HG03103 (cell line): Measurements from ENCODE around the gene RALGPS1.

Experiments used
- ATAC-seq: cut with Tn5 transposase; IDR thresholded peaks from one replicate; pipeline ENCODE4 v1.9.1; 2021; ENCODE audit warnings: low read depth; ENCODE audit not compliant: unreplicated experiment

RALGPS1 gene

DNA sequence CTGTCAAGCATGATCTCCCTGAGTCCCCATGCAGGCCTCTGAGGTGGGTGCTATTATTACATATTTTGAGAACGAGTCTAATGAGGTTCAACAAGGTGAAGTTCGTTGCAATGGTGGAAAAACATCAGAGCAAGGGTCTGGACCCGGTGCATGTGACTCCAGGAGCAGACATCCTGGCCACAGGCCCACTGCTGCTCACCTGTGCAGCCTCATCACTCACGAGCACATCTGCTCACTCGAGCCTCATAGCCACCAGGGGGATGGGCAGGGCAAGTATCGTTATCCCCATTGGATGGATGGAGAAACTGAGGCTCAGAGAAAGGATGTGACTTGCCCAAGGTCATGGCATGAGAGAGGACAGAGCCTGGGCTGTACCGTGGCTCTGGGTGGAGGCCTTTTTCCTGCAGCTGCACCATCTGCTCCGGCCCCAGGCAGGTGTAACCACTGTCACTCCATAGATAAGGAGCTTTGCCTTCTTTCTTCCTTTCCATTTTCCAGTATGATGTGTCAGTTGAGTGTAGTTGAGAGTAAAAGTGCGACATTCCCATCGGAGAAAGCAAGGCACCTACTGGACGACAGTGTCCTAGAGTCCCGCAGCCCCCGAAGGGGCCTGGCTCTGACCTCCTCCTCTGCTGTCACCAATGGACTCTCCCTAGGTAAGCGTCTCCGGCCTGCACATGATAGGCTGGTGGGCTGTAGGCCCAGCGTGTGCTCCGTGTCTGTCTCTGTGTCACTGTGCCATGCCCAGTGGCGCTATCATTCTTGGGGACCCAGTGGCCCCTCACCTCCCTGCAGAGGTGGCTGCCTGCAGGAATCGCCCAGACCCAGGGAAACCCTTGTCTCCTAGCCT lies 281.6 kb downstream of the RALGPS1 start:
- ATAC-seq: no peak

DNA sequence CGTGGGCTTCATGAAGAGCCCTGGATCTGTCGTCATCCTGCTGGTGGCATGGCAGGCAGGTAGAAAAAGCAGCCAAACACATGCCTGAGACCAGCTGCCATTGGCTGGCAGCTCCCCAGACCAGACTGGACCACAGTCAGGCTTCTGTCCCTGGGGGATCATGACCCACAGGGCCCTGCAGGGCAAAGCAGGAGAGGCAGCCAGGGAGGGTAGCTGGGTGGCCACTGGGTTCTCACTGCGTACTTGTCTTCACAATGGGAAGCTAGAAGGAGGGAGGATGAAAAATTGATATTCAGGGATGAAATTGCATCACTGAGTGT lies 282.2 kb downstream of the RALGPS1 start:
- ATAC-seq: no peak

DNA sequence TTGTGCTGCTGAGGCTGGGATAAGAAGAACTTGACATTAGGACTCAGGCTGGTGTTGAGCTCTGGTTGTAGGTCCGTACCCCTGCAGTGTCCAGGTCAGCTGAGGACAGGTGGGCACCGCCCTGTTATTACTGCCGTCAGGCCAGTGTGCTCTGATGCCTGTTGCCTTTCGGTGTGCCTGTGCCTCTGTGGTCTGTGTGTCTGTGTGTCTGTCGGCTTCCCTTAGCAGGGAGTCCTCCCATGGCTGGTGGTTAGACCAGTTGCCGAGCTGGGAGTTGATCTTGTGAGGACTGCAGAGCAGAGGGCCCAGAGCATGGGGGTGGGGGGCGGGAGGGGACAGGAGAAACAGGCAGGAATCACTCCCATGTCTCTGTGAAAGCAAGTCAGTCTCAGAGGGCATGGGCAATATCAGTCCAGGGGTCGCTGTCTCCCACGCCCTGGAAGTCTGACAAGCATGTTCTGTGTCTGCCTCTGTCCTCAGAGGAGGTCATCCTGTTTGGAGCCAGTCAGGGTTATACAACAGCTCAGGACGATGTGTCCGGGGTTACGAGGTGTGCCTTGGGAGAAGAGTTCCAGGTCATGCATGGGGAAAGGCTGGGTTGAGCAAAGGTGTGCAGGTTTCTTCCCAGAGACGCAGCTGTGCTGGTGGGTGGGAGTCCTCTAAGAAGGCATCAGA lies 282.7 kb downstream of the RALGPS1 start:
- no peak for ATAC-seq

DNA sequence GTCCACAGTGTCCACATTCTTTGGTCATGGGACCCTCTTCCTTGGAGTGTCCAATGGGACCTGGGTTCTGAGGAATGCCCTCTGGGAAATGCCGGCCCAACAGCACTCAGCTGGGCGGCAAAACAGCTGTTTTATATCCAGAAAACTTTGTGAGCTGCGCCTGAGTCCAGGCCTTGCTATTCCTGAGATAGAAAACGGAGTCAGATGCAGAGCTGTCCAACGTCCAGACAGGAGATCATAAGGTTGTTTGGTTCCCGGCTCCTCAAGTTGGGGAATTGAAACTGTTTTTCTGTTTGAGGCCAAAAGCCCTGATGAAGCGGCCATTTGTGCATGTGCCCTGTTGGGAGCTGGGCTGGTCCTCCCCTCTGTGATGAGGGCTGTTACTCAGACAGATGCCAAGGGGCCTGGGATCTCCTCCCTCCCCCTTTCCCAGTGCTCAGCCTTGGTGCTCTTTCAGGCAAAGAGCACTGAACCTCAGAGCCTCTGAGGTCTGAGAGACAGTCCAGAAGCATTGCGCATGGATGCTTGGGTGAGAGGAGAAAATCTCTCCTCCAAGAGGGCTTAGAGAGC lies 283.4 kb downstream of the RALGPS1 start:
- ATAC-seq: no peak

DNA sequence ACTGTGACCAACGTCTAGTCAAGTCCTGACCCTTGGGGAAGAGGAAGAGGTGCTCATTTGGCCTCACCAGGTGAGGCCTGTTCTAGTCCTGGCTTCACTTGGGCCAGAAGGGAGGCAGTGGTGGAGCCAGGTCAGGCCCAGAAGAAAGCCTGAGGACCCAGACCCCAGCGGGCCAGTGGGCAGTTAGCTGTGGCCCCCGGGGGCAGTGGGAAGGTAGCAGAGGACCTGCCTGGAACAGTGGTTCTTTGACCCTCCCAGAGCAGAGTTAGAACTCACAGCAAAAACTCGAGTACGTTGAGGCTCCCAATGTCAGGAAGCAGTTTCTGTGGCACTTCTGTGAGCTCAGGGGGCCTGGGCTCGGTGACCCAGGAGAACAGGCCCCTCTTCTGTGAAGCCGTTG lies 284.0 kb downstream of the RALGPS1 start:
- no peak for ATAC-seq

DNA sequence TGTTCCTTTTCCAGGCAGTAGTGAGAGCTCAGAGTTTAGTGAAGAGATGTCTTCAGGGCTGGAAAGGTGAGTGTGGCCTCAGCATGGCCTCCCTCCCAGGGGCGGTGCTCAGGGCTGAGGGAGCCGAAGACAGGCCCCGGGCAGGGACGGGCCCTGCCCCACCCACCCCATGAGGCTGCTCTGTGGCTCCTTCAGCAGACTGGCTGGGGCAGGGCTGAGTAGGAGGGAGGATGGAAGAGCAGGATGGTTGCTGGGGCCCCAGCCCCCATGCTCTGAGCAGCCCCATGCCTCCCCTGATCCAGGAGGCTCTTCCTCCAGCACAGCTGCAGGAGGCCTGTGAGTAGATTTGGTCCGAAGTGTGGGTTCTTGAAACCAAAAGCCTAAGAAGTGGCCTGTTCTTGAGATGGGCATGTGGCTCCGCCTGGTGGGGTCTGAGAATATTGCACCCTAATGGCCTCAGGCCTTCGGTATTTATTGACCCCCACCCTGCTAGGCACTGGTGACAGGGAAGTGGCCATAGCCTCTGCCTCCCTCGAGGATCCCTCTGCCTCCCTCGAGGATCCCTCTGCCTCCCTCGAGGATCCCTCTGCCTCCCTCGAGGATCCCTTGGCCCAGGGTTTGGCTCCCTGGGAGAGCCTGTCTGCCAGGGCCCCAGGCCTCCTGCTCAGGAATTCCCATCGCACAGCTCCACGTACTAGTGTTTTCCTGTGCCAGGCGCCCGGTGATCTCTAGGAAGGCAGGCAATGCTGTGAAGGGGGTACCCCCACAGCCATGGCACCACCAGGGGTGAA lies 284.6 kb downstream of the RALGPS1 start:
- ATAC-seq: no peak

DNA sequence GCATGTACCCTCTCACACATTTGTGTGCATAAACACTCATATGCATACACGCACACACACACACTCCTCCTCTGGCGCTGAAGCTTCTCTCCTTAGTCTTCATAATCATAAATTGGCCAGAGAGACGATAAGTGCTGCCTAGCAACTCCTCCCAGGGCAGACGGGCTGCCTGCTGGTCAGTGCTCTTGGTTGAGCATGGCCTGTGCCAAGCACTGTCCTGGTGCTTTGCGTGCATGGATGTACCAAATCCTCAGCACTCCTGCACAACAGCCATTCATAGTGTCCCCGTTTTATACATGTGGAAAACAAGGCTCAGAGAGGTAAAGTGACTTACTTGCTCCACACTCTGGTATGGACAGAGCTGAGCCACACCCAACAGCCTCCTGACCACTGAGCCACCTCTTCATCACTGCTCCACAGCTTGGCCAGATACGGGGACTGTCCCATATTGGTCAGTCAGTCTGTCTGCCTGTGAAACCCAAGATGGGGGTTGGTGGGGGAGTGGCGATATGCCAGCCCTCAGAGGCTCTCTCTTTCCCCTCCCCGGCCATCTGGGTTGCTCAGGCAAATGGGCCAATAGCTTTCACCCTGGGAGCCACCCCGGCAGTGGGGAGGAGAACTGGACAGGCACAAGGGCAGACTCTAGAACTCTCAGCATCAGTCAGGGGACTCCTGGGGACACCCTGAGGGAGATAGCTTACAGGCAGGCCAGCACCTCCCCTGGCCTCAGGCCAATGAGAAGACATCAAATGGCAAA lies 285.7 kb downstream of the RALGPS1 start:
- ATAC-seq: no peak

DNA sequence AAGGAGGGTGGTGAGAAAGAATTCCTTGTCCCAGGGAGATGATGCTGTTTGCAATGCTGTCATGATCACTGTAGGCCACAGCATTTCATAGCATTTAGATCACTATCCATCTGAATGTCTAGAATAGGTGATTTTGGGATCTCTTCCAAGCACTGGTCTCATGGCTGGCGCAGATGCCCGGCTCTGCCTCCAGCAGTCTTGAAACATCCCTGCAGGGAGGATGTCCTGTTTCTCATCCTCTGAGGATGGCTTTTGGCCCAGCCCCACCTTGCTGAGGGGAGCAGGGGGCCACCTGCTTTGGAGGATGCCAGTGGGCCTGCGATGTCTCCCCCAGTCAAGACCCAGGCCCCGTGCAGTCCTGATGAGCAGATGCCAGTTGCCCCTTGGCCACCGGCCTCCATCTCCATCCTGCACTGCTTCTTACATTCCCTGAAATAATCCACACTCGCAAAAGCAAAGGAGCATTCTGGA lies 286.5 kb downstream of the RALGPS1 start:
- no peak for ATAC-seq

DNA sequence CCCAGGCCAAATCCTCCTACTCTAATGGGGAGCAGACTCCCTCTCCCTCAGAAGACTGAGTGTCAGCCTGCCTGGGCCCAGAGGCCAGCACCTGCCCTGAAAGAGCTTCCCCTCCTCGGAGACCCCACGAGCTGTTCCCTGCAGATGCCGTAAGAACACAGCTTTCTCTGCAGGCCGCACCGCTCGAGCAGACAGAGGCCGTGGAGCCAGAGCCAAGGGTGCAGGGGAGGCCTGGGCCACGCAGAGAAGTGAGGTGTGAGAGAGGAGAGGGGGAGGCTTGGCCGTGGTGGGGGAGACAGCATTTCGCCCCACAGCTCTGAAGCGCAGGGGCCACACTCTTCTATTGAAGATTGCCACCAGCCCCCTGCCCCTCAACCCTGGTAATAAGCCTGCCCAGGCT lies 287.1 kb downstream of the RALGPS1 start:
- no peak for ATAC-seq

DNA sequence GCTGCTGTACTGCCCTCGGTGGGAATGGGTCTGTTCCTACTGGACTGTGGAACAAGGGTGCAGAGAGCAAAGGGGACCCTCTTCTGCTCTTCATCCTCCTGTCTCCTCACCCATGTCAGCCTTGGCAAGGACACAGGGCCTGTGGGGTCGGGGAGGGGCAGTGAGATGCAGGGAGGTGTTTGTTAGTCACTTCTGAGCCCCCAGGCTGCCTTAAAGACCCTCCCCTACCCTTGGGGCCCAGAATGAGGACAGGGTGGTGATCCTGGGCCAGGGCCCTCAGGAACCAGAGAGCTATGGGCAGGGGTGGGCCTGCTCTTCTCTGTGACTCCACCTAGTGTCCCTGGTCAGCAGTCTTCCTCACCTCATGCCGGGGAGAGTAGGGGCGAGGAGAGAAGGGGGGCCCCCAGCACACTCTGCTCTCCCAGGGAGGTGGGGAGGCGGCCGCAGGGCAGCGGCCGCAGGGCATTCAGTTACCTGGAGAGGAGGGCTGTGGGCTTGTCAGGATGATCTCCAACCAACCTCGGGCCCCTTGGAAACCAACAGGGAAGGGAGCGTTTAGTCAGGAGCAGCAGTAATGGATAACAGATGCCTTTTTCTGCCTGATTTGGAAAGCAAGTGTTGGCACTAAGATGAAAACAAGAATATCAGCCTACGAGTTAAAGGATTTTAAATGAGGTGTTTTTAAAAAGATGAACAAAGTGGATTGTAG lies 288.0 kb downstream of the RALGPS1 start:
- ATAC-seq: no peak

DNA sequence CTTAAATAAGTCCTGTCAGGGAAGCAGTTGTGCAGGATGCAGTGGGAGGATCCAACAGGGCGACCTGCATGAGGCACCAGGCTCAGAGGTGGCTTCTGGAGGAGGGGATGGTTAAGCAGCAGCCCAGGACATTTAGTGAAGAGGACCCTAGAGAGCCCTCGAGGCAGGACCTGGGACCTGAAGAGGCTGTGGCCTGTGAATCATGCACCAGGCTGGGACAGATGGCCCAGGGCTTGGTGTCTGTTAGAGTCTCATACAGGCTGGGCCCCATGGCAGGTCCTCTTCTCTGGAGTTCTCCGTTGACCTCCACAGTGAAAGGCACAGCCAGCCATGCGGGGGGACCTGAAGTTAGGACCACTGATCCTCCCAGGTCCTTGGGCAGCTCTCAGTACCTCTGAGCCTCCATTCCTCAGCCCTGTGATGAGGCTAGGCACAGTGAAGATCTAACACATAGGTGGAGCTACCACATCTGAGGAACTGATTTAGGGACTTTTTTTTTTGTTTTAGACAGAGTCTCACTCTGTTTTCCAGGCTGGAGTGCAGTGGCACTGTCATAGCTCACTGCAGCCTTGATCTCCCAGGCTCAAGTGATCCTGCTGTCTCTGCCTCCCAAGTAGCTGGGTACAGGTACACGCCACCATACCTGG lies 289.2 kb downstream of the RALGPS1 start:
- ATAC-seq: no peak

DNA sequence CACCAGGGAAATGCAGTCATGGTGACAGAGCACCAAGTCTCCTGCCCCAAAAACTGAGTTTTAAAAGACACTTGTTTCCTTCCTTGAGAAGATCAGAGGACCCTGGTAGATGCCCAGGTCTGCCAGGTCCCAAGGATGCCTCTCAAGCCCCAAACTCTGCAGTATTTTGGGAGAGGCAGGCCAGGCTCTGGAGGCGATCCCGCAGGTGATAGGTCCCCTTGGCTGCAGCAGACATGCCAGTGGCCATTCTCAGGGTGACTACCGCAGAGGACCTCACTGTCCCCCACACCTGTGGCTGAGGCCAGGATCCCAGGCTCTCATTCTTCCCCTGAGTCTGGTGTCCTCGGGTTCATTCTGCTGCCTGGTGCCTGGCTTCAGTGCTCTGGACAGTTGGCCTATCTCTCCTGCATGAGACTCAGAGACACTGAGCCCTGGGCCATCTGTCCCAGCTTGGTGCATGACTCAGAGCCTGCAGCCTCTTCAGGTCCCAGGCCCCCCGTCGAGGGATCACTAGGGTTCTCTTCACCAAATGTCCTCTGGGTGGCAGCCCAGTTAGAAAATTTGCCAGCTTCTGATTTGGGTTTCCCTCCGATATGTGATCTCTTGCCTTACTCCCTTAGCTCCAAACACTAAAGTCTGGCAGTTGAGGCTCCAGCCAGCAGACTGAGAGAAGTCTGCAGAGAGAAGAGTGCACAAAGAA lies 290.3 kb downstream of the RALGPS1 start:
- no peak for ATAC-seq

DNA sequence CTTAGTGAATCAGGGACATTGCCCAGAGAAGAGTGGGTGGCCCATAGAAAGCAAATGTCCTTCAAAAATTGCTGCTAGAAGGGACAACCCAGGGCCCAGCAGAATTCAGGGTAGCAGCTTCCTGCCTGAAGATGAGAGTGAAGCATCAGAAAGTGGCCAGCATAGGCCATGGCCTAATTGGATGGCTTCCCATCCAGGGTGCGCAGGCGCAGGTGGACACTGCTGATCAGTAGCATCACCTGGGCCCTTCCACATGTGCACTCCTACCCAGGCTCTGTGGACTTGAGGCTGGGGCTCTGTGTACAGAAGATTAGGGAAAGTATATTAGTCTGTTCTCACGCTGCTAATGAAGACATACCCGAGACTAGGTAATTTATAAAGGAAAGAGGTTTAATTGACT lies 291.4 kb downstream of the RALGPS1 start:
- ATAC-seq: no peak

DNA sequence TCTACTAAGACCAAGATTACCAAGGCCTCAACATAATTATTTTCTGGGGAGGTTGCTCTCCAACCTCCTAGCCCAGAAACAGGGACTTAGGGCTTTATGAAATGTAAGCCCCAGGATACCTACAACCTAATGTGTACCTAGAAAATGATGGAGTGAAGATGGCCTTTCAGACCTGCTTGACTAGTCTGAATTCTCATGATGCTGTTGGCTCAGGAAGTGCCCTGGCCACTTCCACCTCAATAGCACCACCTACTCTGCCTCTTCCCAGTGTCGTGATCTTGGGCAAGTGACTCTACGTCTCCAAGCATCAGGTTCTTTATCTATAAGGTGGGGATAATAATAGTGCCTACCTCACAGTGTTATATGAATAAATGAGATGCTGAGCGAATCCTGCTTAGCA lies 292.1 kb downstream of the RALGPS1 start:
- no peak for ATAC-seq

DNA sequence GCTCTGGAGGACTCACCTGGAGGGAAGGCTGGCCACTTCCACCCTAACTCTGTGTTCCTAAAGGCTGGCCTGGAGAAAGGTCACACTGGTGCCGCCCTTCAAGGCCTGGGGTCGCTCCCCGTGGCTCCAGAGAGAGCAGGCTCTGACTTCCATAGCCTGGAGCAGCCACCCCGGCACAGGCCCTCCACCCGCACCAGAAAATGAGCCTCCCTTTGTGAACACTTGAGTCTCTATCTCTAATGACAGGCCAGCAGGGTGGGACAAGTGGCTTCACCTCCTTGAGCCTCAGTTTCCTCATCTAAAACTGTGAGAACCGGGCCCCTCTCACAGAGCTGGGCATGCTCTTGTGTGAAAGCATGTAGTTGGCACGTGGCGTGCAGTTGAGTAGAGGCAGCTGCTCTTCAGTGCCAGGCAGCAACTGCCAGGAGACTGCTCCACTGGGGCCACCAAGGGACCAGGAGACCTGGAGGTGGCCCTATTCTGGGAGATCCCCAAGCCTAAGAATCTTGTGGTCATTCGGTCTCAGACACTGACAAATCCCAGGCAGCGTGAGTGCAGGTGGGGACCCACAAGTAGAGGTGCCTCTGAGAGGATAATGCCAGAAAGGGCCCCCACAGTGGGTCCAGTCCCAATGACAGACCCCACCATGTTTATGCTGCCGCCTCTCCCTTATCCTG lies 293.3 kb downstream of the RALGPS1 start:
- ATAC-seq: no peak

DNA sequence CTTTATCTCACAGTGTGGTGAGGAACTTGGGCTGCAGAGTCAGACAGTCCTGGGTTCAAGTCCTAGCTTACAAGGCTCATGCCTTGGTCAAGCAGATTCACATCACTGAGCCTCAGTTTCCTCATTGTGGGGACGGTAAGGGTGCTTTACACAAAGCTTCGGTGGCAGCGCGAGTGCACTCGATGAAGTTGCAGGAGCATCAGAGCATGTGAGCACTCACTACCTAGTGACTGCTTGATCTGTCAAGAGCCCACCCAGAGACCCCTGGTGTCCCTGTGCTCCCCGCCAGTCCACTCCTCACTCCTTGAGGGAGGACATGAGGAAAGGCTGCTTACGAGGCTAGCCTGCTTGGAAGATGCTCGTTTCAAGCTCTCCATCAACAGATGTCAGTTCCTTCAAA lies 293.8 kb downstream of the RALGPS1 start:
- no peak for ATAC-seq

DNA sequence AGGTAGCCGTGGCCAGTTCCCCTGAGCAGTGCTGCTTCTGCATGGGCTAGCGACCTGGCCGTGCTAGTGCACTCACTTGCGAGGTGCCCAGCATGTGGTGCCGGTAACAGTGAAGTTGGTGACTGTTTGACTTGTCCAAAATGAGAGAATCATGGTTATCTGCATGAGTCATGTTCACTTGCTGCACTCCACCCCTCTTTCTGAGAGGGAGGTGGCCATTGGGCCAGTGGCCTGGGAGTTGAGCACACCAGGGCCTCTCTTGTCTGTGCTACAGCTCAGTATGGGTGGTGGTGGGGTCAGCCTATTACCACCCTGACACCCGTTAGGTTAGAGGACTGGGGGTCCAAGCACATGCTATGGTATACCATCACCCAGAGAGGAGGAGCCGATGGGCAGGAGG lies 294.6 kb downstream of the RALGPS1 start:
- ATAC-seq: no peak
